ENCODE data around the gene NMT1.
A peak's percentile ranks its signal among the peaks of the same experiment; 100 is the strongest.
"Not testable (repeated sequence)": the region's sequence is repeated elsewhere in the genome, so short reads cannot be mapped to it uniquely, and the experiment has no call there.

NMT1 gene

DNA sequence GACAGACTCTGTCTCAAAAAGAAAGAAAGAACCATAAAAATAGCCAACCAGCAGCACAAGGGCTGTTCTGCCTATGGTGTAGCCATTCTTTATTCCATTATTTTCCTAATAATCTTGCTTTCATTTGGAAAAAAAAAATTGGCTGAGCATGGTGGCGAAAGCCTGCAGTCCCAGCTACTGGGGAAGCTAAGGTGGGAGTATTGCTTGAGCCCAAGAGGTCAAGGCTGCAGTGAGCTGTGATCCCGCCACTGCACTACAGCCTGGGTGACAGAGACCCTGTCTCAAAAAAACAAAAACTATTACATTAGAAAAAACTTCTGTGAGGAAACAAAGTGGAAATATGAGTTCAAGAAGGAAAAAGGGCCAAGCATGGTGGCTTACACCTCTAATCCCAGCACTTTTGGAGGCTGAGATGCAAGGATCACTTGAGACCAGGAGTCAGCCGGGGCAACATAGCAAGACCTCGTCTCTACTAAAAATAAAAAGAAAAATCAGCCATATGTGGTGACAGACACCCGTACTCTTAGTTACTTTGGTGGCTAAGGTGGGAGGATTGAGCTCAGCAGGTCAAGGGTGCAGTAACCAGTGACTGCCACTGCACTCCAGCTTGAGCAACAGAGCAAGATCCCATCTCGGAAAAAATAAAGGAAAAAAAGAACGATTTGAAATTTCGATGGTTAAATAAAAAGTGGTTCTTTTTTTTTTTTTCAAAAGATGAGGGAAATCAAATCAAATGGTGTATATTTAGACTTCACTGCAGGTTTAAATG is 12.1 kb upstream of the NMT1 start:
- H3K36me3 ChIP-seq (ENCODE audit: control insufficient read depth in 4 of 4, insufficient read depth in 4 of 4, low read length in 3 of 4), result peaks cover 0 to under 1% (median 0%) of the 10 kb centered on the region in 4 experiments
- H3K27me3 ChIP-seq (replicated peaks in 2 of 5; ENCODE audit: control insufficient read depth in 4 of 5, insufficient read depth in 5 of 5, low read length in 4 of 5), result no peaks in the 10 kb centered on the region
- POLR2A ChIA-PET, result no interaction called here
- WGBS (ENCODE audit: insufficient coverage), result 100% methylated on average over 4 of the region's 8 CpGs
- peaks cover 5 to 16% (median 15%) of the 10 kb centered on the region in 4 experiments for H3K4me1 ChIP-seq (ENCODE audit: control extremely low read depth in 1 of 4, control insufficient read depth in 4 of 4, insufficient read depth in 4 of 4, low read length in 3 of 4)
- CTCF ChIA-PET, result interaction anchor here (0.8 to 2.4 kb wide), 7 partner anchors 10 to 89 kb away, joined by 3 to 10 read pairs (median 5); no protein-coding TSS in a partner anchor
- no peak overlapping the region for H3K4me3 ChIP-seq (ENCODE audit: control insufficient read depth in 1 of 7, extremely low read depth in 1 of 7, insufficient read depth in 4 of 7, low read depth in 2 of 7, low read length in 6 of 7)
- DNase-seq, result no peak
- no peaks in the 10 kb centered on the region for H3K9me3 ChIP-seq (ENCODE audit: control extremely low read depth in 1 of 5, control insufficient read depth in 4 of 5, insufficient read depth in 2 of 5, low read depth in 1 of 5, low read length in 4 of 5)
- H3K27ac ChIP-seq (ENCODE audit: insufficient read depth in 1 of 2, low read depth in 1 of 2, low read length in 2 of 2, poor library complexity in 1 of 2, severe bottlenecking in 2 of 2), result no peak overlapping the region

DNA sequence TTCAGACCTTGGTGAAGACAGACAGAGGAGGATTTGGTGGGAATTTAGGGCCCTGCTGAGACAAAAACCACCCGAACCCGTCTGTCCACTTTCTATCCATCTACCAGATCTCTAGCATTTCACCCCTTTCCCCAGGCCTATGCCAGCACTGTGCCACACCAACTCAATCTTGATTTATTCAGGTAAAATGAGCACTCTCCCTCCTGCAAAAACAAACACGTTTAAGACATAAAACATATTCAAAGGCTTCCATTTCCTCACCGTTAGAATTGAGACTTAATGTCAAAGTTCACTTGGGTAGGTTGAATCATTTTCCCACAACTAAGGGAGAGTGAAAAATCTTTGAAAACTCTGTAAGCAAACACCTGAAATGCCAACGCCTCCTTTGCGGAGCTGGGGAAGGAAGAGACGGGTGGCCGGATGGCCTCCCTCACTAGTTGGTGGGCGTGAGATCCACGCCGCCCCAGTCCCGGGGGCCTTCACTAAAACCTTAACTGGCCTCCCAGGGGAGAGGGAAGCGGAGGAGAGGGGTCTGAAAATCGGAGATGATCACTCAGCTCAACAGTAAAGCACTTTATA is 10.5 kb upstream of the NMT1 start:
- peak in 1 of 3 donors; percentile 18 for DNase-seq
- ChIA-PET CTCF (interaction anchor here (0.9 to 2.4 kb wide), 7 partner anchors 12 to 176 kb away, joined by 3 to 10 read pairs (median 5); no protein-coding TSS in a partner anchor), POLR2A (no interaction called here)
- no peaks in the 10 kb centered on the region for H3K9me3 ChIP-seq (ENCODE audit: control extremely low read depth in 1 of 5, control insufficient read depth in 4 of 5, insufficient read depth in 2 of 5, low read depth in 1 of 5, low read length in 4 of 5)
- peak overlapping the region; percentile 89 to 92 for H3K27ac ChIP-seq (ENCODE audit: insufficient read depth in 1 of 2, low read depth in 1 of 2, low read length in 2 of 2, poor library complexity in 1 of 2, severe bottlenecking in 2 of 2)
- H3K4me1 ChIP-seq (ENCODE audit: control extremely low read depth in 1 of 4, control insufficient read depth in 4 of 4, insufficient read depth in 4 of 4, low read length in 3 of 4), result peaks cover 5 to 16% (median 15%) of the 10 kb centered on the region in 4 experiments
- peak overlapping the region in 6 of 7 experiments; percentile 69 to 91 (median 88) for H3K4me3 ChIP-seq (ENCODE audit: control insufficient read depth in 1 of 7, extremely low read depth in 1 of 7, insufficient read depth in 4 of 7, low read depth in 2 of 7, low read length in 6 of 7)
- no peaks in the 10 kb centered on the region for H3K27me3 ChIP-seq (replicated peaks in 2 of 5; ENCODE audit: control insufficient read depth in 4 of 5, insufficient read depth in 5 of 5, low read length in 4 of 5)
- peaks cover 0 to 4% (median 0%) of the 10 kb centered on the region in 4 experiments for H3K36me3 ChIP-seq (ENCODE audit: control insufficient read depth in 4 of 4, insufficient read depth in 4 of 4, low read length in 3 of 4)
- WGBS (ENCODE audit: insufficient coverage), result 13% methylated on average over 9 of the region's 14 CpGs

DNA sequence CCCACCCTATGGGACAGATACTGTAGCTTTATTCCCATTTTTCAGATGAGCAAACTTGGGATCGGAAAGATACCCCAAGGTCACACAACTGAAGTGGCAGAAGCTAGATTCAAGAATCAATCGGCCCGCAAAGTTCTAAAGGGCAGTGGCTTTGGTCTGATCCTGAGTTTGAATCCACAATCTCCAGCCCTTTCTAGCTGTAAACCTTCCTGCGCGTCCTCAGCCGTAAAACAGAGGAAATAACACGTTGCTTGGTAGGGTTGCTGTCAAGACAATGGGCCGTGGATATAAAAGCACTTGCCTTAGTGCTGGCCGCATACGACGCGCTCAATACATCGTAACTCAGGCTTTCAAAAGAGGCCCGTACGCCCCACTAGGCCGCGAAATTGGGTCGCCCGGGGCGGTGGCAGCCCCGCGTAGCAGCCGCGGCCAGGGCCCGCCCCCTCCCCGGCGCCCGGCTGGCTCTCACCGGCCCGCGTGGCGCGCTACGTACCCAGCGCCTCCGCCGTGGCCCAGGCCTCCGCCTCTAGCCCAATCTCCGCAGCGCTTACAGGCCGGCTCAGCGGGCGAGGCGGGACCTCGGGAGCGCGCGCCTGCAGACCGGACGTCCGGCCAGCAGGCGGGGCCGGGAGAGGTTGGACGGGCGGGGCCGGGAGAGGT is 9.9 kb upstream of the NMT1 start, which contains the start of gene DCAKD:
DCAKD (minus strand) TSS at position 573 of the 660 bp plus-strand sequence. CDS start 16,747 bp downstream, outside the sequence.
- POLR2A ChIA-PET, result no interaction called here
- WGBS (ENCODE audit: insufficient coverage), result under 1% methylated on average over 28 of the region's 56 CpGs

DNA sequence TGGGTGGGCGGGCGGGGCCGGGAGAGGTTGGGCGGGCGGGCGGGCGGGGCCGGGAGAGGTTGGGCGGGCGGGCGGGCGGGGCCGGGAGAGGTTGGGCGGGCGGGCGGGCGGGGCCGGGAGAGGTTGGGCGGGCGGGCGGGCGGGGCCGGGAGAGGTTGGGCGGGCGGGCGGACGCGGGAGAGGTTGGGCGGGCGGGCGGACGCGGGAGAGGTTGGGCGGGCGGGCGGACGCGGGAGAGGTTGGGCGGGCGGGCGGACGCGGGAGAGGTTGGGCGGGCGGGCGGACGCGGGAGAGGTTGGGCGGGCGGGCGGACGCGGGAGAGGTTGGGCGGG is 9.4 kb upstream of the NMT1 start:
- no CpG with 5 or more reads among the region's 54 CpGs for WGBS (ENCODE audit: insufficient coverage)
- H3K4me3 ChIP-seq (ENCODE audit: control insufficient read depth in 1 of 7, extremely low read depth in 1 of 7, insufficient read depth in 4 of 7, low read depth in 2 of 7, low read length in 6 of 7), result peak overlapping the region in 2 of 7 experiments; percentile 77 to 88
- H3K9me3 ChIP-seq (ENCODE audit: control extremely low read depth in 1 of 5, control insufficient read depth in 4 of 5, insufficient read depth in 2 of 5, low read depth in 1 of 5, low read length in 4 of 5); H3K36me3 ChIP-seq (ENCODE audit: control insufficient read depth in 4 of 4, insufficient read depth in 4 of 4, low read length in 3 of 4); H3K27me3 ChIP-seq (replicated peaks in 2 of 5; ENCODE audit: control insufficient read depth in 4 of 5, insufficient read depth in 5 of 5, low read length in 4 of 5); DNase-seq; CTCF ChIA-PET; H3K27ac ChIP-seq (ENCODE audit: insufficient read depth in 1 of 2, low read depth in 1 of 2, low read length in 2 of 2, poor library complexity in 1 of 2, severe bottlenecking in 2 of 2): not testable (repeated sequence)
- peaks cover 5 to 16% (median 15%) of the 10 kb centered on the region in 4 experiments for H3K4me1 ChIP-seq (ENCODE audit: control extremely low read depth in 1 of 4, control insufficient read depth in 4 of 4, insufficient read depth in 4 of 4, low read length in 3 of 4)
- POLR2A ChIA-PET, result interaction anchor here (0.5 kb wide), 1 partner anchor 34 kb away, joined by 3 read pairs; no protein-coding TSS in a partner anchor

More for the DNA sequence above, 9.9 kb upstream of the NMT1 start, which contains the start of gene DCAKD:
- Histone ChIP-seq H3K27ac (ENCODE audit: insufficient read depth in 1 of 2, low read depth in 1 of 2, low read length in 2 of 2, poor library complexity in 1 of 2, severe bottlenecking in 2 of 2) (peak within 1 kb of the TSS; percentile 89 to 92), H3K27me3 (replicated peaks in 2 of 5; ENCODE audit: control insufficient read depth in 4 of 5, insufficient read depth in 5 of 5, low read length in 4 of 5) (no peaks in the 10 kb centered on the region), H3K36me3 (ENCODE audit: control insufficient read depth in 4 of 4, insufficient read depth in 4 of 4, low read length in 3 of 4) (peaks cover 0 to 4% (median 0%) of the 10 kb centered on the region in 4 experiments), H3K9me3 (ENCODE audit: control extremely low read depth in 1 of 5, control insufficient read depth in 4 of 5, insufficient read depth in 2 of 5, low read depth in 1 of 5, low read length in 4 of 5) (no peaks in the 10 kb centered on the region), H3K4me1 (ENCODE audit: control extremely low read depth in 1 of 4, control insufficient read depth in 4 of 4, insufficient read depth in 4 of 4, low read length in 3 of 4) (peaks cover 5 to 16% (median 15%) of the 10 kb centered on the region in 4 experiments), H3K4me3 (ENCODE audit: control insufficient read depth in 1 of 7, extremely low read depth in 1 of 7, insufficient read depth in 4 of 7, low read depth in 2 of 7, low read length in 6 of 7) (peak within 1 kb of the TSS; percentile 48 to 91 (median 86))
- CTCF ChIA-PET, result interaction anchor here (0.9 to 2.4 kb wide), 6 partner anchors 12 to 175 kb away, joined by 3 to 10 read pairs (median 4); no protein-coding TSS in a partner anchor
- peak; percentile 93 to 97 (median 96) for DNase-seq

DNA sequence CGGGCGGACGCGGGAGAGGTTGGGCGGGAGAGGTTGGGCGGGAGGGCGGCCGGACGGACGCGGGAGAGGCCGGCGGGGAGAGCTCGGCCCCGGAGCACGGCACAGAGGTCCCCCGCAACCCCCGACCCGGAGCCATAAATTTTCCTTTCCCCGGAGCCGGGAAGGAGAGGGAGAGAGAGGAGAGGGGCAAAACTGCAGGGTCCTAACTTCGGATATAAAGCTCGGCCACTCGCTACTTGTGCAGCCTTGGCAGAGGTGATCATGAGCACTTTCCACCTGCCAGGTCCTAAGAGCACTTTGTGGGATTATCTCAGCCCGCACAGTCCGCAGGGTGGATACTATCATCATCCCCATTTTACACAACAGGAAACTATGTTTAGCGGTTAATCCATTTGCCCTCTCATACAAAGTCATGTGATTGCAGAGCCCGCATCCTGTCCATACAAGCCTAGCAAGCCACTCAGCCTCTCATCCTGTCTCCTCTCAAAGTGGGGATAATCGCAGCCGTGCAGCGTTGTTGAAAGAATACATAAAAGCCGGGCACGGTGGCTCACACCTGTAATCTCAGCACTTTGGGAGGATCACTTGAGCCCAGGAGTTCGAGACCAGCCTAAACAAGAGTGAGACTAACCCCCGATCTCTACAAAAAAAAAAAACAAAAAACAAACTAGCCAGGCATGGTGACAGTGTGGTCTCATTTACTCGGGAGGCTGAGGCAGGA is 8.9 kb upstream of the NMT1 start:
- DNase-seq, result peak in 2 of 3 donors; percentile 48 to 62
- peaks cover 0 to 4% (median 0%) of the 10 kb centered on the region in 4 experiments for H3K36me3 ChIP-seq (ENCODE audit: control insufficient read depth in 4 of 4, insufficient read depth in 4 of 4, low read length in 3 of 4)
- 17% methylated on average over 16 of the region's 36 CpGs for WGBS (ENCODE audit: insufficient coverage)
- ChIA-PET CTCF (no interaction called here), POLR2A (interaction anchor here (0.5 kb wide), 1 partner anchor 35 kb away, joined by 3 read pairs; no protein-coding TSS in a partner anchor)
- peaks cover 5 to 16% (median 15%) of the 10 kb centered on the region in 4 experiments for H3K4me1 ChIP-seq (ENCODE audit: control extremely low read depth in 1 of 4, control insufficient read depth in 4 of 4, insufficient read depth in 4 of 4, low read length in 3 of 4)
- H3K9me3 ChIP-seq (ENCODE audit: control extremely low read depth in 1 of 5, control insufficient read depth in 4 of 5, insufficient read depth in 2 of 5, low read depth in 1 of 5, low read length in 4 of 5), result no peaks in the 10 kb centered on the region
- peak overlapping the region in 1 of 2 experiments; percentile 70 for H3K27ac ChIP-seq (ENCODE audit: insufficient read depth in 1 of 2, low read depth in 1 of 2, low read length in 2 of 2, poor library complexity in 1 of 2, severe bottlenecking in 2 of 2)
- peak overlapping the region; percentile 2 to 88 (median 71) for H3K4me3 ChIP-seq (ENCODE audit: control insufficient read depth in 1 of 7, extremely low read depth in 1 of 7, insufficient read depth in 4 of 7, low read depth in 2 of 7, low read length in 6 of 7)
- H3K27me3 ChIP-seq (replicated peaks in 2 of 5; ENCODE audit: control insufficient read depth in 4 of 5, insufficient read depth in 5 of 5, low read length in 4 of 5), result no peaks in the 10 kb centered on the region

DNA sequence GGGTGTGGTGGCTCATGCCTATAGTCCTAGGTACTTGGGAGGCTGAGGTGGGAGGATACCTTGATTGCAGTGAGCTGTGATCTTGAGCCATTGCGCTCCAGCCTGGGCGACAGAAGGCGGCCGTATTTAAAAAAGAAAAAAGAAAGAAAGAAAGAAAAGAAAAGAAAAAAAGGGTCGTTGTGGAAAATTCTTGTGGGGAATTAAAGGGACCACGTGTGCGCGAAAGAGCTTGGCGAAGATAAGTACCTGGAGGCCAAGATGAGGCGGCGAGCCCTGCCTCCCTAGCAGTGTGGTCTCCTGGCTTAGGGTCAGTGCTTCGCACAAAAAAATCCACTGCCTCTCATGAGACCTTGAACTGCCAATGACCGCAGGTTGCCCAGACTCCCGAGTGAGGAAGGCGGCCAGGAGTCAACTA is 728 bp upstream of the NMT1 start:
- H3K4me3 ChIP-seq (ENCODE audit: control insufficient read depth in 1 of 7, extremely low read depth in 1 of 7, insufficient read depth in 4 of 7, low read depth in 2 of 7, low read length in 6 of 7), result peak overlapping the region; percentile 78 to 99 (median 96)
- CTCF ChIA-PET, result interaction anchor here (1.2 kb wide), 1 partner anchor 75 kb away, joined by 3 read pairs; the partner anchor contains the start of gene ACBD4
- H3K9me3 ChIP-seq (ENCODE audit: control extremely low read depth in 1 of 5, control insufficient read depth in 4 of 5, insufficient read depth in 2 of 5, low read depth in 1 of 5, low read length in 4 of 5), result no peaks in the 10 kb centered on the region
- H3K27me3 ChIP-seq (replicated peaks in 2 of 5; ENCODE audit: control insufficient read depth in 4 of 5, insufficient read depth in 5 of 5, low read length in 4 of 5), result no peaks in the 10 kb centered on the region
- WGBS (ENCODE audit: insufficient coverage), result 18% methylated on average over 15 of the region's 15 CpGs
- POLR2A ChIA-PET, result interaction anchor here (0.6 to 1.8 kb wide), 3 partner anchors 11 to 88 kb away, joined by 3 to 9 read pairs (median 4); partner anchors contain the start of gene HEXIM1
- H3K36me3 ChIP-seq (ENCODE audit: control insufficient read depth in 4 of 4, insufficient read depth in 4 of 4, low read length in 3 of 4), result peaks cover 0 to 6% (median 5%) of the 10 kb centered on the region in 4 experiments
- H3K27ac ChIP-seq (ENCODE audit: insufficient read depth in 1 of 2, low read depth in 1 of 2, low read length in 2 of 2, poor library complexity in 1 of 2, severe bottlenecking in 2 of 2), result peak overlapping the region; percentile 77 to 97
- peaks cover 15 to 38% (median 31%) of the 10 kb centered on the region in 4 experiments for H3K4me1 ChIP-seq (ENCODE audit: control extremely low read depth in 1 of 4, control insufficient read depth in 4 of 4, insufficient read depth in 4 of 4, low read length in 3 of 4)
- peak in 1 of 3 donors; percentile 25 for DNase-seq

Measured in common myeloid progenitor, CD34-positive (primary cell).